Activated naive CD8-positive, alpha-beta T cell treated with anti-CD3 and anti-CD28 coated beads, Interleukin-2, amount 50 U/mL, for 16 hours (primary cell): ENCODE measurements around the gene CCDC170.

ENCODE experiments used
- DNase-seq: peaks from one replicate; pipeline ENCODE4 v3.0.0-alpha.2; 2020; ENCODE audit warnings: low read depth, low spot score

Gene CCDC170

DNA sequence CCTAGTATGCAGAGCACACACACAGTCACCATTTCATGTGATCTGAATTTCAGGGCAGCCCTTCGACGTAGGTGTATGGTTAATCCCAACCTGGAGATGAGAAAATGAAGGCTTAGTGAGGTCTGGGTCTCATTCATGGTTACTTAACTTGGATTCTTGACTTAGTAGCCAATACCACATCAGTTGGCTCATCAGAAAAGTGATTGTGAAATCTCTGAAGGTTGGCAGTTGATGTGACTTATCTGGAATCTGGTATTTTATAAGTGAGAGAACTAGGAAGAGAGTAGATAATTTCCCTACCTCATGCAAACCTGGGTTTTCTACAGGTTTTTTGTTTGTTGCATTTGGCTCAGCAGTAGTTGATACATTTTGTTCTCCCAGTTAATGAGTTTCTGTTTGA is 123.7 kb downstream of the CCDC170 start:
- no peak for DNase-seq

DNA sequence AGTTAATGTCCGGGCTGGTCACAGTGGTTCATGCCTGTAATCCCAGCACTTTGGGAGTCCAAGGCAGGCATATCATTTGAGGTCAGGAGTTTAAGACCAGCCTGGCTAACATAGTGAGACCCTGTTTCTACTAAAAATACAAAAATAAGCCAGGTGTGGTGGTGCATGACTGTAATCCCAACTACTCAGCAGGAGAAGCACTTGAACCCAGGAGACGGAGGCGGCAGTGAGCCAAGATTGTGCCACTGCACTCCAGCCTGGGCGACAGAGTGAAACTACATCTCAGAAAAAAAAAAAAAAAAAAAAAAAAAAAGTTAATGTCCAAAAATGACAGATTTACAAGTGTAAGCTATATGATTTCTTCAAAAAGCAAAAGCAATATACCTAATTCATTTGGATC is 124.9 kb downstream of the CCDC170 start:
- no peak for DNase-seq

DNA sequence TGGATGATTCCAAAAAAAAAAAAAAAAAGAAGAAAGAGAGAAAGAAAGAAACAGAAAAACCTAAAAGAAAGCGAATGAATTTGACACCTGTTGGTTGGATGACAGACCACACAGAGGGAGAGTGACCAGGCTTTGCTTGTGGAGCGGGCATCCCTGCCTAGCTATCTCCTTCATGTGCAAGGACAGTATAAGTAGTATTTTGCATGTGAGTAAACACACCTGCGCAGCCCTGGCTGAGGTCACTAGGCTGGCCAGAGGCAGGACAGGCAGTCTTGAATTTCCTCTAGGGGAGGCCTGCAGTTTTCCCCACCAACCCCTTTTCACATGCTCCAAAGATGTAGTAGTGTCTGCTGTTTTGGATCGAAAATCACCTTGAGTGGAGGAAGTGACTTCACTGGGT is 126.4 kb downstream of the CCDC170 start:
- DNase-seq, result no peak

DNA sequence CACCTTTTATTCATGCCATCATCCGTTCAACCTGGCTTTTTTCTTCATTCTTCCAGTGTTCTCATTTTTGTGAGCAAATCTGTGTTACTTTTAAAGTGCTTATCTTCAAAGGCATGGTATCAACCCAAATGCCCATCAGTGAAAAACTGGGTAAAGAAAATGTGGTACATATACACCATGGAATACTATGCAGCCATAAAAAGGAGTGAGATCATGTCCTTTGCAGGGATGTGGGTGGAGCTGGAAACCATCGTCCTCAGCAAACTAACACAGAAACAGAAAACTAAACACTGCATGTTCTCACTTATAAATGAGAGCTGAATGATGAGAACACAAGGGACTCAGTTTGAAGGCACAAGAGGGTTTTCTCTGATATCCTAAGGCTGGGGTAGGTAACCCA is 130.3 kb downstream of the CCDC170 start:
- DNase-seq, result no peak

DNA sequence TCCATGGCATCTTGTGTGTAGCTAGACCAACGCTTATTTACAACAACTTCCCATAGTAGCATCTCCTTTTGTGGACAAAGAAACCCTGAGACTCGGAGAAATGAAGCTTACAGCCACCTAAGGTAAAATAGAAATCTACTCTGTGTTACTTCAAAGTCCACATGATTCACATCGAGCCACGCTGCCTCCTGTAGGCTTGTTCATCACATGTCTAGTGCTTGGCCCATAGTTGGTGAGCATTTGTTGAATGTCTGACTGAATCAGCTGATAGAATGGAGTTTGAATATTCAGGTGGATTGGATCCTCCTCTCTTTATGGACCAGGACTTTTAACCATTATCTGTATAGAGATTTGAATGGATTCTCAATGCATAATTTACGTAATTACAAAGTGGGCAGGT is 130.7 kb downstream of the CCDC170 start:
- DNase-seq, result no peak

DNA sequence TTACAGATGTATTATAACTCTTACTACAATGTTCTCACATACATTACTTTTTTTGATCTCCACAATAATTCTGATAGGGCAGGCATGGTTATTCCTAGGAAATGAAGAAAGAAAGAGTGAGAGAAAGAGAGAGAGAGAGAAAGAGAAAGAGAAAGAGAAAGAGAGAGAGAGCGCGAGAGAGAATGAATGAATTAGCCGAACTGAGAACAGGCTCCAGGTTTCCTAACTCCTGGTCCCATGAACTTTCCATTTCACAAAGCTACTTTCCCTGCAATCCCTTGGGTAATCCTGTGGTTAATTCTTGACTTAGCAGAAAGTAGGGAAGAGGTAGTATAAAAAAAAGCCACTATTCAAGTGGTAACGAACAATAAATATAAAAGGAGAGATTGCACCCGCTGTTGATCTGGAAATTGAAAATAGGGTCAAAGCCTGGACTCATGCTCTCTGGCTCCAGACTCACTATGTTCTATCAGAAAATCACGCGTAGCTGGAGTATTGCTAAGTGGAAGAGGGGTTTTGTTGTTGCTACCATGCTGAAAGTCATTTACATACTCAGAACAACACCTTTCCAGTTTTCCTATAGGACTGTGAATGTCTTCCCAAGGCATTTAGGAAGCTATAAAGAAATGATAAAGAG is 131.2 kb downstream of the CCDC170 start:
- no peak for DNase-seq

DNA sequence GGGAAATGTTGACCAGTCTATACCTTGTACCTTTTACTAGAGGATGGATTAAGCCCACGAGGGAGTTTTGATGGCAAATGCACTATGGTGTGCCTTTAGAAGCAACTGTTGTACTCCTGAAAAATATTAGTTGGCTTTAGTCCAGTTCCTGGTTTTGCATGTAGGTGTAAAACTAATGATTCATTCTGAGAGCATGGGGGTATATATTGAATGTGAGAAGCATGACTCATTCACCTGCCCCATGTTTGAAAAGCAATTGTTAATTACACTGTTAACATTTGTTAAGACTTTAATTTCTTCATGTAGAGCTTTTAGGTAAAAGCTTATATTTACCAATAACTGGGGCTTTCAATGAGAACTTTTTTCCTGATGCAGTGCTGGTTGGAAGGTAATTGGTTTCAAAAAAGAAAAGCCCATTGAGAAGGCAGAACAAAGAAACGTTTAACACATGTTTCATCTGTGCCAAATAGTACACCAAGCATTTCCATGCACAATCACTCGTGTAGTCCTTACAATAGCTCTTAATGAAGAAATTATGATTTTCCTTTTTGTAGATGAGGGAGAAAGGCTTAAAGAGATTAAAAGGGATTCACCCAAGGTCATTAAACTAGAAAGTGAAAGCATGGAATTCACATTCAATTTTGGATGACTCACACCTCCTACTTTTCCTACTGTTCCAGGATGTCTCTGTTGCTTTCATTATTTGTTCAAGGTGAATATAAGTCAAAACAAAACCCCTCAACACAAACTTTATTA is 134.1 kb downstream of the CCDC170 start:
- DNase-seq, result no peak

DNA sequence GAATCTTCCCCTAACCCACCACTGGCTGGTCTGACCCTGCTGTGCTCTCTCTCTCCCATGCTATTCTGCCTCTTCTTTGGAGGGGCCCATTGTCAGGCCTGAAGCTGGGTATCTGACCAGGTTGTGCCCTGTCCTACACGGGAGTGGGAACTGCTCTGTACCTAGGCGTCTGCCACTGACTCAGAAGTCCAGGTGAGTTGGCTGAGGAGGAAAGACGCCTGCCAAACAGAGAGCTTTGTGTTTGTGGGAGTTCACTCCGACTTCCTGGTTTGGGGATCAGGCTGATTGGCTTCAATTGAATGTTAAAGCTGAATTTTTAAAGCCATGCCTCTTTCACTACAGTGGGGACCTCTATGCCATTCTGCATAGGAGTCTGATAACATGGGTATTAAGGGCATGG is 136.0 kb downstream of the CCDC170 start:
- DNase-seq, result no peak

DNA sequence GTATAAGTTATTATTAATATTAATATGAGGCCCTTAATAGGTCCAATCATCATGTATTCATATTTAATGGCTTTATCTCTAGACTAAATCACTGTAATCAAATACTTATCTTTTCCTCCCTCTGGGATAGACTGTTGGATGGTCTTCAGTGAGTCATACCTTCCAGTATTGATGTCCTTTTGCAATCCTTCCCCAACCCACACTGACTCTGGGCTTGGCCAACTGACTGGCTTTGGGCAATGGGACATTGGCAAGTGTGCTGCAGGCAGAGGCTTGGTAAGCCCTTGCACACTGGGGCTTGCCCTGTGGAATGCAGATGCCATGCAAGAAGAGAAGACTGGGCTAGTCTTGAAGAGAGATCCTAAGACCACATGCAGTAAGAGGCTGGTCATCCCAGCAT is 136.6 kb downstream of the CCDC170 start:
- no peak for DNase-seq

DNA sequence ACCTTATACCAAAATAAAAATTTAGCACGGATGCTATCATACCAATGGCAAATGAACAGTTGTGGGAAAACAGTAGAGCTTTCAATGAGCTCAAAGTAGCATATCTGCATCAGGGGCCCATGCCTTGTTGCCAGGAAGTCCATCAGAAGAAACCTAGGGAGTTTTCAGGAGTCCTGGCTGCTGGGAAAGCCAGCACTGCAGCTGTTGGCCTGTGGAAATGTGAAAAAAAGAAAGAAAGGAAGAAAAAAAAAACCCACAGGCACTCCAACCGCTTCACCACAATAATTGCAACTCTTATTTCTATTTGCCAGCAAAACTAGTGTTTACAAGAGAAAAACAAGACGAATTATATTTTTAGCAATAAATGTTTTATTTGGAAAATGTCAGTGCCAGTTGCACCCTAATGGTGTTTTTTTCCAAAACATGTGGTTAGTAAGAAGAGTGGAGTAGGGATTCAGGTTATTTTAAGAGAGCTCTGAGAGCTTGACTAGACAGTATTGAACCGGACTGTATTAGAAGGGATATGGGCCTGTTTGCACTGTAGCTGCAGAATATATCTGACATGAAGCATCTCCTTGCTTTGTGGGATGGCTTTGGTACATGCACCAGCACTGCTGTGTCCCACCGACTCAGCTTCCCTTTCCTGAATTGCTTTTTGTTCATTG is 137.3 kb downstream of the CCDC170 start:
- no peak for DNase-seq

DNA sequence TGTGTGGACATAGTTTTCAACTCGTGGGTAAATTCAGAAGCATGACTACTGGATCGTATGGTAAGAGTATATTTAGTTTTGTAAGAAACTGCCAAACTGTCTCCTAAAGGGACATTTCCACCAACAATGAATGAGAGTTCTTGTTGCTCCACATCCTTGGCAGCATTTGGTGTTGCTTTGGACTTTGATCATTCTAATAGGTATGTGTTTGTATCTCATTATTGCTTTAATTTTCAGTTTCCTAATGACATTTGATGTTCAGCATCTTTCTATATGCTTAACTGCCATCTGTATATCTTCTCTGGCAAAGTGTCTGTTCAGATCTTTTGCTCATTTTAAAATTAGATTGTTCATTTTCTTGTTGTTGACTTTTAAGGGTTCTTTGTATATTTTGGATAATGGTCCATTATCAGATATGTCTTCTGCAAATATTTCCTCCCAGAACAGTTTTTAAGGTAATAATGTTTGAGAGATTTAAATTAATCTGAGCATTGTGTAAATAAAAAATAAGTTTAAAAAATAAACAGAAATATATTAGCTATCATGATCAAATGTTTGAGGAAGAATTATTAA is 138.7 kb downstream of the CCDC170 start:
- DNase-seq, result no peak

DNA sequence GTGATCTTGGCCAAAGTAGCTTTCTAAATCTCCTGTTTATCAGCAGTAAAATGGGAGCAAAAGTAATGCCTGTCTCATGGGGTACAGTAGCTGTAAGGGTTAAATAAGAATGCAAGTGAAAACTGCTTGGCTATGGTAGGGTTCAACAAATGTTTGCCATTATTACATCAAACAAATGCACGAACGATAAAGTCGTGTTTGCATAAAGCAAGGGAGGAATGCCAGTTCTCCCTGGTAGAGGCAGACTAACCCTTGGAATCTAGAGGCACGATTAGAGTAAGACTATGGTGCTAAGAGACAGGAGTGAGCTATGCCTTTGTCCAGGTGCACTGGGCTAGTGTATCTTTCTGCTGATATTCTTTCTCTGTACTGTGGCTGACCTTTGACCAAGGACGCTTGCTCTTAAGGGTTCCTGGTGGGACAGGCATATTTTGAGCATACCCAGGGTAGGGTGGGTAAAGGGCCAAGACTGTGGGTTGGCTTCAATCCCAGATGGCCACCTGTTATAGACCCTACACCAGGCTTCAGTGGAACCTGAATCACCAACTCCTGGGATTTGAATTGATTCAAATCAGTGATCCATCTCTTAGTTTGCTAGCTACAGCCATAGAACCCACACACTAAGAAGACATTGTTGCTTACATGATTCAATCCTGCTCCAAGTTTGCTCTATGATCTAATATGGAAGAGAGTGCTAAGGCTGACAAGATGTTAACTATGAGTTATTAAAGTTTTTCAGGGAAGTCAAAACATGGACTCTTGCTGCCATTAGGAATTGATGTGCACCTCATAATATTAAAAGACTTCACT is 139.9 kb downstream of the CCDC170 start:
- DNase-seq, result no peak

DNA sequence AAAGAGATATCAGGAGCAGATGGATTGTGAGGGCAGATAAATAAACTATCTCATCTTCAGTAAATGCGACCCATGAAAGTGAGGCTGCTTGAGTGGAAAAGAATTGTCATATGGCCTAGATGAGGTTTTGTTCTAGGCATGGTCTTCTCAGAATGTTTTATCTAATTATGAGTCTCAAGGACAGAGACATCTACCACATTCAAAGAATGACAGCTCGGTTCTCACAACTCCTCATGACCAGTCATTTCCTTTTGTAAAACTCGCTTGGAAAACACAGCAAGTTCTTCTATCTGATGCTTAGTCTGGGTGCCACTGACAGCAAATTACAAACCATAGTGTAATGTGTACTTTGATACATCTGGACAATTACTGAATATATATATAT is 140.5 kb downstream of the CCDC170 start:
- DNase-seq, result no peak

DNA sequence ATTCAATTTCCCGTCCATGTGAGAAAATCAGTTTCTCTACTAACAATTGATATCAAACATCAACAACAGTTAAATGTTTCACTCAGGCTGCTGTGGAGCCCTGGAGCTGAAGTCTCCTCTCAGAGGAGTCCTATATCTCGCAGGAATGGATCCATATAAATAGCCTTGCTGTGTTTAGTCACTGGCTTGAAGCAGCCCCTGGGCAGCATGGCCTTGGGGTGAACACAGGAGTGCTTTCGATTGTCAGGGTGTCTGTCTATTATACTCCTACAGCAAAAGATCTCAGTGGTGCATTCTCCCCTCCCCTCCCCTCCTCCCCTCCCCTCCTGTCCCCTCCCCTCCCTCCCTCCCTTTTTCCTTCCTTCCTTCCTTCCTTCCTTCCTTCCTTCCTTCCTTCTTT is 141.9 kb downstream of the CCDC170 start:
- DNase-seq, result no peak

DNA sequence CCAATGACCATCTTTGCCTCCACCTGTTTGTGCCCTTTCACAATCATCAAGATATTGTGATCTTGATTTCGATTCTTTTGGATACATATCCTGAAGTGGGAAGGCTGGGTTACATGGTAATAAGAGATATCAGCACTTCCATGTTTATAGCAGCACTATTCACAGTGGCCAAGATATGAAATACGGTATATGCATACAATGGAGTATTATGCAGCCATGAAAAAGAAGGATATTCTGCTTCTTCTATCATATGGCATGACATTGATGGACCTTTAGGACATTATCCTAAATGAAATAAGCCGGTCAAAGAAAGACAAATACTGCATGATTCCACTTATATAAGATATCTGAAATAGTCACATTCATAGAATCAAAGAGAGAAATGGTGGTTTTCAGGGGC is 144.0 kb downstream of the CCDC170 start:
- no peak for DNase-seq

DNA sequence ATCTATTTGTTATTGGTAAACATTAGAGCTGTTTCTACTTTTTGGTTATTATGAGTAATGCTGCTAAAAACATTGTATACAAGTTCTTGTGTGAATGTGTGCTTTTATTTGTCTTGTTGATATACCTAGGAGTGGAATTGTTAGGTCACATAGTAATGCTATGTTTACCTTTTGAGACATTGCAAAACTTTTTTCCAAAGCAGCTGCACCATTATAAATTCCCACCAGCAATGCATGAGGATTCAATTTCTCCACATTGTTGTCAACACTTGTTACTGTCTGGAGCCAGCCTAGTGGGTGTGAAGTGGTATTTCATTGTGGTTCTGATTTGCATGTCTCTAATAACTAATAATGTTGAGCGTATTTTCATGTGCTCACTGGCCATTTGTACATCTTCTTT is 145.9 kb downstream of the CCDC170 start:
- no peak for DNase-seq

DNA sequence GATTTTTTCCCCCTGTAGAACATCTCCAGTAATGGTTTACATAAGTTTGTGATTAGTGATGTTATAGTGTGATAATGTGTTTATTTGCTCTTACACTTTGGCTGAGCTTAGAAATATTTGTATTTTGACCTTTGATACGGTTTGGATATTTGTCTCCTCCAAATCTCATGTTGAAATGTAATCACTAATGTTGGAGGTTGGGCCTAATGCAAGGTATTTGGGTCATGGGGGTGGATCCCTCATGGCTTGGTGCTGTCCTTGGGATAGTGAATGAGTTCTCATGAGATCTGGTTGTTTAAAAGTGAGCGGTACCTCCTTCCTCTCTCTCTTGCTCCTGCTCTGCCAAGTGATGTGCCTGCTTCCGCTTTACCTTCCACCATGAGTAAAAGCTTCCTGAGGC is 147.2 kb downstream of the CCDC170 start:
- DNase-seq, result no peak

DNA sequence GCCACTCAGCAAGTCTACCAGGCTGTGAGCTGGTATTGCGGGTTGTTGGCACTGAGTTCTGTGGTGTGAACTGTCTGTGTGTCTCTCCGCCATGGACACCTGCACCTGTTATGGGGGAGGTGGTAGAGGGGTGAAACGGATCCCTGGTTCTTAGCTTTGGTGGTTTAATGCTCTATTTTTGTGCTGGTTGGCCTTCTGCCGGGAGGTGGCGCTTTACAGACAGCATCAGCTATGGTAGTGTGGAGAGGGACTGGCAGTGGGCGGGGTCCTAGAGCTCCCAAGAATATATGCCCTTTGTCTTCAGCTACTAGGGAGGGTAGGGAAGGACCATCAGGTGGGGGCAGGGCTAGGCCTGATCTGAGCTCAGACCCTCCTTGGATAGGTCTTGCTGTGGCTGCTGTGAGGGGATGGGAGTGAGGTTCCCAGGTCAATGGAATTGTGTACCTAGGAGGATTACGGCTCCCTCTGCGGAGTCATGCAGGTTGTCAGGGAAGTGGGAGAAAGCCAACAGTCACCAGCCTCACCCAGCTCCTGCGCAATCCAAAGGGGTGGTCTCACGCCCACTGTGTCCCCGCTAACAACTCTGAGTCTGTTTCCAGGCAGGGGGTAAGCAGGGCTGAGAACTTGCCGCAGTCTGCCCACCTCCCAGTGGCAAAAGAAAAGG is 154.3 kb downstream of the CCDC170 start:
- no peak for DNase-seq

DNA sequence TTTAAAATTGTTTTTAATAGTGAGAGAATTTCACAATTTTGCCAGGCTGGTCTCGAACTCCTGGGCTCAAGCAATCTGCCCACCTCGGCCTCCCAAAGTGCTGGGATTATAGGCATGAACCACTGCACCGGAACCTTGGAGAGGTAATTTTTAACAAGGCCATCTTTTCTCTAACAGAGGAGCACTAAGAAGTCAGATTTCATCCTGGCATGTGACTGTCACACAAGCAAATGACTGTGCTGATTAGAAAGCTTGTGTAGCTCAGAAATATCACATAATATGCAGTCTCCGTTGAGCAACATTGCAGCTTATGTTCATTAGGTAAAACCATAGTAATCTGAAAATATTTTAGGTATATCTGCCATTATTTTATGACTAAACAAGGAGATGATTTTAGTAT is 156.0 kb downstream of the CCDC170 start:
- no peak for DNase-seq

DNA sequence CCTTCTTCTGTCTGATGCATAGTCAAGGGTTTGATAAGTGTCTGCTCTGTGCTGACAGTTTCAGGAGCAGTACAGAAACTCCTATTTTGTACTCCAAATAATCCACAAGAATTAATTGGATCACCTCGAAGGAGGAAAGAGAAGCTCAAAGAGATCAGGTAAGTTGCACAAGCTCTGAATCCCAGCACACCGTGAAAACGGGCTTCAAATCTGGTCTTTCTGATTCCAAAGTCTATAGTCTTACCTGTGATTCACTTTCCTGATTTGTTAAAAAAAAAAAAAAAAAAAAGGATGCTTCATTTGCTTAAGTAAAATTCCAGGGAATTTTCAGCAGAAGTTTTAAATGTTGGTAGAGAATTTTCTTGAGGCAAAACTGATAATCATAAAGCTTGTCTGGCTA is 157.8 kb downstream of the CCDC170 start:
- DNase-seq, result no peak

DNA sequence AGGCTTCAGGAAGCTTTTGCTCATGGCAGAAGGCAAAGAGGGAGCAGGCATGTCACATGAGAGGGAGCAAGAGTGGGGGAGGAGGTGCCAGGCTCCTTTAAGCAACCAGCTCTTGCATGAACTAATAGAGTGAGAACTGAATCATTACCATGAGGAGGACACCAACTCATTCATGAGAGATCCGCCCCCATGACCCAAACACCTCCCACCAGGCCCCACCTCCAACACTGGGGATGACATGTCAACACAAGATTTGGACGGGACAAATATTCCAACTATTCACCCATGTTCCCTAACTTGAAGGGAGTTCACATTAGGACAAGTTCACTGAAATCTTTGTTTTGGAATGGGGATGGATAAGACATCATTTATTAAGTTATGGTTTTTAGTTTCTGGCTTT is 158.5 kb downstream of the CCDC170 start:
- no peak for DNase-seq
